CD4-positive, alpha-beta T cell treated with Interleukin-17A for 4 hours (primary cell): ENCODE data around the gene CLIC4.
"Not testable (repeated sequence)": the region's sequence is repeated elsewhere in the genome, so short reads cannot be mapped to it uniquely, and the experiment has no call there.

Experiments used
- DNase-seq: peaks from one replicate; pipeline ENCODE4 v3.0.0-alpha.2; 2020; ENCODE audit warnings: mixed read lengths

Gene CLIC4

DNA sequence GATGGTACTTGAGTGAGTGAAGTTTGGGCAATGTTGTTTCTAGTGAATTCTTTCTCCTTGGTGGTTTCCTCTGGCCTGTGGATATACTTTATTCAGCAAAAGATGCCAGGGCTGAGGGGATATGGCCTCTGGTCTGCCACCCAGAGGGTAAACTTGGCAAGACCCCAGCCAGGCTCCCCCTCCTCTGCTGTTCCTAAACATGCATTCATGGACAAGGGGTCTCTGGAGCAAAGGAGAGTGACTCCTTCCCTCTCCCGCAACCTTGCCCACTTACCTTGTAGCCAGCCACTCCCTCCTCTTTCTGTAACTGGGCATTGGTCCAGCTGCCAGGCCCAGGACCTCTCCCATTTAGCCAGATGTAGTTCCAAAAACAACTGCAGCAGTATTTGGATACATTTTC is 141.0 kb downstream of the CLIC4 start:
- no peak for DNase-seq

DNA sequence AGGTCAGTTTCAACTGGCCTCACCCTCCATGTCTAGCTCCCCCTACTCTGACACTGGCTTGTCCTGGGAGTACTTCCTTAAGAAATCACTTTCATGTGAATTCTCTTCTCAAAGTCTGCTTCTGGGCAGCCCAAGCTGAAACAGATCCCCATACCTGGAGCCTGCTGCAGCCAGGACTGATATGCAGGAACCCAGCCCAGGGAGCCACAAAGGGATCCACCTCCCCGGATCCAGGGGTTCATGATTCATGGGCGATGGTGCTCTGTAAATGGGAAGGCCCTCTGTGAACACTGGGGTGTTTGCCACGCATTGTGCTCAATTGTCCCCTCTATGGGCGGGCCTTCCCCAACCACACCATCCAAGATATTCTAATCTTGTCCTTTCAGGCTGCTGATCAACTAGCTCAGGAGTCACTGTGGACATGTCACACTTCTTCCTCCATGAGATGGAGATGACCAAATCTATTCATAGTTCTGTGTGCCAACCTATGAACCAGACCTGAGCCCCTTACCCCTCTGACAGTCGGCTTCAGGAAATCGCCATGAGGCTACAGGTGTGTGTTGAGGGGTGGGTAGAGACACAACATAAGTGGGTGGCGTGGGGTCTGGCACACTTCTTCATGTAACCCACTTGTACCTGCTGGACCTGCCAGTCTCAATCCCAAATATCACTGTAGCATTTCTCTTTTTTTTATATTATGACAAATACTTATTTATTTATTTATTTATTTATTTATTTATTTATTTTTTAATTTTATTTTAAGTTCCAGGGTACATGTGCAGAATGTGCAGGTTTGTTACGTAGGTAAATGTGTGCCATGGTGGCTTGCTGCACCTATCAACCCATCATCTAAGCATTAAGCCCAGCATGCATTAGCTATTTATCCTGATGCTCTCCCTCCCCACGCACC is 143.1 kb downstream of the CLIC4 start:
- no peak for DNase-seq

DNA sequence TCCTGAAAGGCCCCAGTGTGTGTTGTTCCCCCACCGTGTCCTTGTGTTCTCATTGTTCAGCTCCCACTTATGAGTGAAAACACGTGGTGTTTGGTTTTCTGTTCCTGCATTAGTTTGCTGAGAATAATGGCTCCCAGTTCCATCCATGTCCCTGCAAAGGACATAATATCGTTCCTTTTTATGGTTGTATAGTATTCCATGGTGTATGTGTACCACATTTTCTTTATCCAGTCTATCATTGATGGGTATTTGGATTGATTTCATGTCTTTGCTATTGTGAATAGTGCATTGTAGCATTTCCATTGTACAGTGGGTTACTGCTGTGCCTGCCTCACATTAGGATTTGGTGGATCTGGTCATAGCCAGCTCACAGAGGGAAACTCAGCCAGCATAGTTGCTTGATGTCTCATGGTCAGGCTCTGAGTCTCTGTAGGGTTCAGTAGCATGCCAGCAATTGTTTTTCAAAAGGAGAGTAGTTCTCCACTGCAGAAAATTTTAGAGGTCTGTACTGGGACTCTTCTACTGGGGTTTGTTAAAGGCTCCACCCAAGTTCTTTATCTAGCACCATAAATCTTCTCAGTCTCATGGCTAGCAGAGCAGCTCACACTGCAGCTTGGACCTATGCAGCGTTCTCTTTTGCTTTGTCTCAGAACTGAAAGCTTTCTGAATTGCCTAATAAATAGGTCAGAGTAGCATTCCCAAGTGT is 143.9 kb downstream of the CLIC4 start:
- DNase-seq: no peak

DNA sequence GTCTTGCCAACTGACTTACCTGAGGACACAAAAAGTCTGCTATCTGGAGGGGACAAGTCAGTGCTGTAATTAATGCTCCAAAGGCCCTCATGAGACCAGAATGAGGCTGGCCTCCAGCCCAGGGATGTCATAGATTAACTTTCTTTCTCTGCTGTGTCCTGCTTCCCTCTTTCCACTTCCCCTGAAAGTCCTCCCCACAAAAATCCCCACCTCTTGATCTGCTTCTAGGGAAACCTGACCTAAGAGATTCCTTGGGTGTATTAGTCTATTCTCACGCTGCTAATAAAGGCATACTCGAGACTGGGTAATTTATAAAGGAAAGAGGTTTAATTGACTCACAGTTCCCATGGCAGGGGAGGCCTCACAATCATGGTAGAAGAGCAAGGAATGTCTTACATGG is 145.6 kb downstream of the CLIC4 start:
- DNase-seq: no peak

DNA sequence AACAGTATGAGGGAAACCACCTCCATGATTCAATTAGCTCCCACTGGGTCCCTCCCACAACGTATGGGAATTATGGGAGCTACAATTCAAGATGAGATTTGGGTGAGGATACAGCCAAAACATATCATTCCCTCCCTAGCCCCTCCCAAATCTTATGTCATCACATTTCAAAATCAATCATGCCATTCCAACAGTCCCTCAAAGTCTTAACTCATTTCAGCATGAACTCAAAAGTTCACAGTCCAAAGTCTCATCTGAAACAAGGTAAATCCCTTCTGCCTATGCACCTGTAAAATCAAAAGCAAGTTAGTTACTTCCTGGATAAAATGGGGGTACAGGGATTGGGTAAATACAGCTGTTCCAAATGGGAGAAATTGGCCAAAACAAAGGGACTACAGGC is 146.1 kb downstream of the CLIC4 start:
- DNase-seq: not testable (repeated sequence)

DNA sequence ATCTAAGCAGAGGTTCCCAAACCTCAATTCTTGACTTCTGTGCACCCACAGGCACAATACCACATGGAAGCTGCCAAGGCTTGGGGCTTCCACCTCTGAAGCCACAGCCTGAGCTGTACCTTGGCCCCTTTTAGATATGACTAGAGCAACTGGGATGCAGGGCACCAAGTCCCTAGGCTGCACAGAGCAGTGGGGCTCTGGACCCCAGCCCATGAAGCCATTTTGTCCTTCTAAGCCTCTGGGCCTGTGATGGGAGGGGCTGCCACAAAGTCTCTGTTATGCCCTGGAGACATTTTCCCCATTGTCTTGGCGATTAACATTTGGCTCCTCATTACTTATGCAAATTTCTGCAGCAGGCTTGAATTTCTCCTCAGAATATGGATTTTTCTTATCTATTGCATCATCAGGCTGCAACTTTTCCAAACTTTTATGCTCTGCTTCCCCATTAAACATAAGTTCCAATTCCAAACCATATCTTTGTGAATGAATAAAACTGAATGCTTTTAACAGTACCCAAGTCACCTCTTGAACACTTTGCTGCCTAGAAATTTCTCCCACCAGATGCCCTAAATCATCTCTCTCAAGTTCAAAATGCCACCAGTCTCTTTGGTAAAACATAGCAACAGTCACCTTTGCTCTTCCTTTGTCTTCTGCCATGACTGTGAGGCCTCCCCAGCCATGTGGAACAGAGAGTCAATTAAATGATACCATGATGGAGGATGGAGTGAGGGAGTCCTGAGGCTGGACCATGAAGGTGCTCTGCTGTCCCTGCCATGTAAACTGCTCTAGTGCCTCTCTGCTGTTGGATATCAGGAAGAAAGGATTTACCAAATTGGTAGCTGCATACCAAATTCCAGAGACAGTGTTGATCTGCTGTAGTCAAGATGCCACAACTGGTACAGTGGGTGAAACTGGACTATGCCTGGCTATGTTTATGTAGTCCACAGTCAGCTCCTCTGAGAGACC is 147.2 kb downstream of the CLIC4 start:
- no peak for DNase-seq

DNA sequence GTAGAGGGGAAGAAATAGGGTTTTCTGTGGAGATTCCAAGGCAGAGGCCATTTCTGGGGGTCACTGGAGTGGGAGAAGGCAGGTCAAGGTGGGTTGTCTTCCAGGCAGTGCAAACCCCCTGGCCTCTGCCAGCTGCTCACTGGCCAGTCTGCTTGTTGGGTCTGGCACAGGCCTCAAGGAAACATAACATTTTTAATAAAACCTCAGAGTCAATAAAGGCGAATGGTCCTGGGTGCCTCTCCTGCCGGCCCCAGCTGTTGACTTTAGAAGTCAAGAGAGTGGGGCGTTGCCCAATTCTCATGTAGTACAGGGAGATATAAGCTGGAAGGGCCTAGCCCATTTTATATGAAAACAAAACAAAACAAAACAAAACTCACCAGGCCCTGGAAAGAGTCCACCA is 148.2 kb downstream of the CLIC4 start:
- DNase-seq: no peak
